Caco-2 (cell line): ENCODE data around the gene KNDC1. TPM values are rescaled to one million over a fixed set of nuclear protein-coding genes. Genes with fewer than 3 reads are reported as not detected.

Source experiments
- BruUV-seq: library from RNA; stranded (reverse); fragments of 400-500 nt; replicated peaks from 2 replicates; lab custom pipeline; 2021; lab: Mats Ljungman, UMichigan
- CTCF ChIA-PET: fragments of 300-600 bp; sonication (Branson Sonifier 250); formaldehyde crosslinking; loops from one replicate; lab custom pipeline; 2022; ENCODE audit warnings: antibody characterized with exemption; lab: Charles Lee
- POLR2A ChIA-PET: fragments of 300-600 bp; sonication (Branson Sonifier 250); formaldehyde crosslinking; loops from one replicate; lab custom pipeline; 2022; ENCODE audit warnings: antibody characterized with exemption; lab: Charles Lee
- DNase-seq, 2 experiments: peaks; one replicate each; pipeline versions ENCODE4 v3.0.0 to v3.0.0-alpha.2; 2020 to 2022
- H3K27me3 ChIP-seq: replicated peaks from 2 replicates; pipeline ENCODE4 v1.6.0; 2011; ENCODE audit warnings: low read length; ENCODE audit not compliant: control insufficient read depth, insufficient read depth
- H3K36me3 ChIP-seq: 2 replicates; pipeline ENCODE4 v1.5.1; 2011; ENCODE audit warnings: low read length; ENCODE audit not compliant: control insufficient read depth, insufficient read depth
- H3K4me1 ChIP-seq: fragments of 250-450 bp; sonication (Bioruptor Pico); 2 replicates; pipeline ENCODE4 v1.5.1; 2020; ENCODE audit warnings: mild to moderate bottlenecking
- H3K4me3 ChIP-seq: 2 replicates; pipeline ENCODE4 v1.5.1; 2011; ENCODE audit warnings: low read depth, mild to moderate bottlenecking, control low read depth, low read length
- H3K9me3 ChIP-seq: fragments of 250-450 bp; sonication (Bioruptor Pico); 2 replicates; pipeline ENCODE4 v1.5.1; 2020; ENCODE audit warnings: mild to moderate bottlenecking, moderate library complexity
- H3K27ac Mint-ChIP-seq: one replicate; pipeline ENCODE4 v1.8.0; 2022; ENCODE audit warnings: mixed read lengths; ENCODE audit not compliant: unreplicated experiment
- H3K27me3 Mint-ChIP-seq: one replicate; pipeline ENCODE4 v1.8.0; 2022; ENCODE audit warnings: mixed read lengths; ENCODE audit not compliant: insufficient read depth, unreplicated experiment
- H3K36me3 Mint-ChIP-seq: one replicate; pipeline ENCODE4 v1.8.0; 2022; ENCODE audit warnings: mild to moderate bottlenecking, mixed read lengths; ENCODE audit not compliant: insufficient read depth, unreplicated experiment
- H3K4me1 Mint-ChIP-seq: one replicate; pipeline ENCODE4 v1.8.0; 2022; ENCODE audit warnings: low read depth, mixed read lengths; ENCODE audit not compliant: unreplicated experiment
- H3K4me3 Mint-ChIP-seq: one replicate; pipeline ENCODE4 v1.8.0; 2022; ENCODE audit warnings: mild to moderate bottlenecking, moderate library complexity, mixed read lengths; ENCODE audit not compliant: unreplicated experiment
- H3K9me3 Mint-ChIP-seq: one replicate; pipeline ENCODE4 v1.8.0; 2022; ENCODE audit warnings: mixed read lengths; ENCODE audit not compliant: unreplicated experiment
- intact Hi-C: fragments of 100-400 bp; cut with micrococcal nuclease; formaldehyde crosslinking; loops from one replicate; pipeline ENCODE4 v1.10.0; 2022; ENCODE audit not compliant: unreplicated experiment
- total RNA-seq: library from RNA; stranded (reverse); gene quantifications from 2 replicates; pipeline ENCODE4 v1.2.3, GENCODE V29; 2022
- TF ChIP-seq, protein P1 (sequence below), 2 experiments: fragments of 200-600 bp in 1 of 2; IDR thresholded peaks; 1 replicate in 1 of 2; 2 replicates in 1 of 2; pipeline versions ENCODE4 v1.5.1 to v1.8.0; 2011 to 2022; ENCODE audit warnings: antibody characterized with exemption in 1 of 2, control low read depth in 1 of 2, inconsistent platforms in 1 of 2, low read depth in 1 of 2, low read length in 1 of 2, mild to moderate bottlenecking in 1 of 2, moderate library complexity in 1 of 2; ENCODE audit not compliant: insufficient read depth in 1 of 2, severe bottlenecking in 1 of 2, unreplicated experiment in 1 of 2

The KNDC1 gene
- total RNA-seq, 1 experiment from 2014 or later, result 3.2 TPM

GRCh38 chr10:133196936-133197758, 37.1 kb downstream of the KNDC1 start:
- no peak for DNase-seq
- H3K4me3 ChIP-seq, result no peak overlapping the region
- intact Hi-C loops, result no loop called here
- H3K27me3 Mint-ChIP-seq, result peaks cover 24% of the 10 kb centered on the region
- no peak overlapping the region for H3K27ac Mint-ChIP-seq
- no peaks in the 10 kb centered on the region for H3K27me3 ChIP-seq
- BruUV-seq, result no TSS peak
- POLR2A ChIA-PET, result no interaction called here
- no peak overlapping the region for H3K4me3 Mint-ChIP-seq
- TF ChIP-seq, protein P1, sequence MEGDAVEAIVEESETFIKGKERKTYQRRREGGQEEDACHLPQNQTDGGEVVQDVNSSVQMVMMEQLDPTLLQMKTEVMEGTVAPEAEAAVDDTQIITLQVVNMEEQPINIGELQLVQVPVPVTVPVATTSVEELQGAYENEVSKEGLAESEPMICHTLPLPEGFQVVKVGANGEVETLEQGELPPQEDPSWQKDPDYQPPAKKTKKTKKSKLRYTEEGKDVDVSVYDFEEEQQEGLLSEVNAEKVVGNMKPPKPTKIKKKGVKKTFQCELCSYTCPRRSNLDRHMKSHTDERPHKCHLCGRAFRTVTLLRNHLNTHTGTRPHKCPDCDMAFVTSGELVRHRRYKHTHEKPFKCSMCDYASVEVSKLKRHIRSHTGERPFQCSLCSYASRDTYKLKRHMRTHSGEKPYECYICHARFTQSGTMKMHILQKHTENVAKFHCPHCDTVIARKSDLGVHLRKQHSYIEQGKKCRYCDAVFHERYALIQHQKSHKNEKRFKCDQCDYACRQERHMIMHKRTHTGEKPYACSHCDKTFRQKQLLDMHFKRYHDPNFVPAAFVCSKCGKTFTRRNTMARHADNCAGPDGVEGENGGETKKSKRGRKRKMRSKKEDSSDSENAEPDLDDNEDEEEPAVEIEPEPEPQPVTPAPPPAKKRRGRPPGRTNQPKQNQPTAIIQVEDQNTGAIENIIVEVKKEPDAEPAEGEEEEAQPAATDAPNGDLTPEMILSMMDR (IDR thresholded peaks at IDR 0.05; ENCODE audit: insufficient read depth in 1 of 2, low read depth in 1 of 2, low read length in 1 of 2, severe bottlenecking in 1 of 2, unreplicated experiment in 1 of 2), result no peak
- CTCF ChIA-PET, result no interaction called here
- no peaks in the 10 kb centered on the region for H3K36me3 Mint-ChIP-seq
- H3K36me3 ChIP-seq, result no peaks in the 10 kb centered on the region
- peaks cover 21% of the 10 kb centered on the region for H3K9me3 Mint-ChIP-seq
- no peaks in the 10 kb centered on the region for H3K4me1 ChIP-seq
- peaks cover 7% of the 10 kb centered on the region; the same call in 1 of the 2 replicates for H3K9me3 ChIP-seq
- no peaks in the 10 kb centered on the region for H3K4me1 Mint-ChIP-seq

GRCh38 chr10:133197786-133198185, 37.8 kb downstream of the KNDC1 start:
- Mint-ChIP-seq H3K27me3 (peaks cover 19% of the 10 kb centered on the region), H3K36me3 (no peaks in the 10 kb centered on the region), H3K27ac (no peak overlapping the region), H3K9me3 (peaks cover 16% of the 10 kb centered on the region), H3K4me1 (no peaks in the 10 kb centered on the region), H3K4me3 (no peak overlapping the region)
- intact Hi-C loops, result no loop called here
- no TSS peak for BruUV-seq
- H3K4me3 ChIP-seq, result no peak overlapping the region
- peaks cover 5% of the 10 kb centered on the region; the same call in 1 of the 2 replicates for H3K9me3 ChIP-seq
- TF ChIP-seq, protein P1 (IDR thresholded peaks at IDR 0.05; ENCODE audit: insufficient read depth in 1 of 2, low read depth in 1 of 2, low read length in 1 of 2, severe bottlenecking in 1 of 2, unreplicated experiment in 1 of 2), result no peak
- no peaks in the 10 kb centered on the region for H3K36me3 ChIP-seq
- POLR2A ChIA-PET, result no interaction called here
- DNase-seq, result no peak
- H3K27me3 ChIP-seq, result no peaks in the 10 kb centered on the region
- CTCF ChIA-PET, result no interaction called here
- H3K4me1 ChIP-seq, result no peaks in the 10 kb centered on the region

DNA sequence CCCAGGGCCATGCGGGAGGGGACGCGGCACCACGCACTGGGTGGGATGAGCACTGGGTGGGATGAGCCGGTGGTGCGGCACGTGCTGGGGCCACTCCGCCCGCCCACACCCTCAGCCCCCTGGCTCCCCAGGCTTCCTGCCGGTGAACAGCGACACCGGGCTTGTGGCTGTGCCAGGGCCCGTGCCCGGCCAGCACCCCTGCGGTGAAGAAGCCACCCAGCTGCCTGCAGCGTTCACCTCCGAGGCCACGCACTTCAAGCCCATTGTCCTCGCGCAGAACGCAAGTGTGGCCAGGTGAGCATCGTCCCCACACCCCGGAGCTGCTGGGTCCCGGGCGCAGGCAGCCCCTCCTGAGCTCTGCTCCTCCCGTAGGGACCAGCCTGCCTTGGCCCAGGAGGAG, 38.2 kb downstream of the KNDC1 start:
- CTCF ChIA-PET, result no interaction called here
- peaks cover 18% of the 10 kb centered on the region for H3K27me3 Mint-ChIP-seq
- DNase-seq, result no peak
- intact Hi-C loops, result no loop called here
- H3K4me1 Mint-ChIP-seq, result no peaks in the 10 kb centered on the region
- Histone ChIP-seq H3K4me3 (no peak overlapping the region), H3K4me1 (no peaks in the 10 kb centered on the region), H3K27me3 (no peaks in the 10 kb centered on the region), H3K36me3 (no peaks in the 10 kb centered on the region), H3K9me3 (peaks cover 5% of the 10 kb centered on the region; the same call in 1 of the 2 replicates)
- no peak overlapping the region for H3K27ac Mint-ChIP-seq
- no TSS peak for BruUV-seq
- TF ChIP-seq, protein P1 (IDR thresholded peaks at IDR 0.05; ENCODE audit: insufficient read depth in 1 of 2, low read depth in 1 of 2, low read length in 1 of 2, severe bottlenecking in 1 of 2, unreplicated experiment in 1 of 2), result no peak
- POLR2A ChIA-PET, result no interaction called here
- H3K9me3 Mint-ChIP-seq, result peaks cover 13% of the 10 kb centered on the region
- no peaks in the 10 kb centered on the region for H3K36me3 Mint-ChIP-seq
- H3K4me3 Mint-ChIP-seq, result no peak overlapping the region
